ENCODE data around the gene GDPD1.
A peak's percentile ranks its signal among the peaks of the same experiment; 100 is the strongest.
"Not testable (repeated sequence)": the region's sequence is repeated elsewhere in the genome, so short reads cannot be mapped to it uniquely, and the experiment has no call there.

Gene GDPD1

DNA sequence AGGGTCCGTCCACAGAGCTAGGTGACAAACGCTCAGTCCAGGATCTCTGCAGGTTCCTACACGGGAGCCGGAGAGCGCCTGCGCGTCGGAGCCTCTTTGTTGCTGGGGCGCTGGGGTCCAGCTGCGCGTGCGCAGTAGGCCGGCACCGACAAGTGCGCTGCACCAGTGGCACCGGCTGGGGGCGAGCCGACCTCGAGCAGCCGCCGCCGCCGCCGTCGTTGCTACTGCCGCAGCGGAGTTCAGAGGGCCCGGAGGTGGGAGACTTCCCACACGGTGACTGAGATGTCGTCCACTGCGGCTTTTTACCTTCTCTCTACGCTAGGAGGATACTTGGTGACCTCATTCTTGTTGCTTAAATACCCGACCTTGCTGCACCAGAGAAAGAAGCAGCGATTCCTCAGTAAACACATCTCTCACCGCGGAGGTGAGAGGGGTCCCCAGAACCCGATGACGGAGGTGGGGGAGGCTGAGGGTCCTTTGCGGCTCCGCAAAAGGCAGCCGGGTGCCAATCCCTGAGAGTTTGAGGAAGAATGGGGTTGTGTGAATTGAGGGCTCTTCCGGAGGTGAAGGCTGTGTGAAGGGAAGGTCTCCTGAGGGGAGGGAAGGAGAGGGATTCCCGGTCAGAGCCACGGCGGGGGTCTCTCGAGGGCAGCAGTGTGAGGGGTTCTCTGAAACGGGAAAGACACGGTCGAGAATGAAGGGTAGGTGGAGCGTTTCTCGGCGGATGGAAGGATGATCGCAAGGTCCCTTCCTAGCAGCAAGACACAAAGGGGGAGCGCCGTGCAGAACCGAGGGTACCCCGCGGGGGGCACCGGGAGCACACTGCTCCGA lies at the start of gene GDPD1:
Gene GDPD1 (plus strand): TSS at position 184 of the 831 bp plus-strand sequence. CDS start 99 bp downstream, at position 283.
- peak; percentile 91 for DNase-seq

DNA sequence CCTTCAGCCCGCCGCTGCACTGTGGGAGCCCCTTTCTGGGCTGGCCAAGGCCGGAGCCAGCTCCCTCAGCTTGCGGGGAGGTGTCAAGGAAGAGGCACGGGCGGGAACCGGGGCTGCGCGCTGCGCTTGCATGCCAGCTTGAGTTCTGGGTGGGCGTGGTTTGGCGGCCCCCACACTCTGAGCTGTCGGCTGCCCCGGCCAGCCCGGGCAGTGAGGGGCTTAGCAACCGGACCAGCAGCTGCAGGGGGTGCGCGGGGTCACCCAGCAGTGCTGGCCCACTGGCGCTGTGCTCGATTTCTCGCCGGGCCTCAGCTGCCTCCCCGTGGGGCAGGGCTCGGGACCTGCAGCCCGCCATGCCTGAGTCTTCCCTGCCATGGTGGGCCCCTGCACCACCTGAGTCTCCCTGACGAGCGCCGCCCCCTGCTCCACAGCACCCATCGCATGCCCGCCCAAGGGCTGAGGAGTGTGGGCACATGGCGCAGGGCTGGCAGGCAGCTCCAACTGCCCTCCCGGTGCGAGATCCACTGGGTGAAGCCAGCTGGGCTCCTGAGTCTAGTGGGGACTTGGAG lies 47.8 kb upstream of the GDPD1 start:
- no peak for DNase-seq

DNA sequence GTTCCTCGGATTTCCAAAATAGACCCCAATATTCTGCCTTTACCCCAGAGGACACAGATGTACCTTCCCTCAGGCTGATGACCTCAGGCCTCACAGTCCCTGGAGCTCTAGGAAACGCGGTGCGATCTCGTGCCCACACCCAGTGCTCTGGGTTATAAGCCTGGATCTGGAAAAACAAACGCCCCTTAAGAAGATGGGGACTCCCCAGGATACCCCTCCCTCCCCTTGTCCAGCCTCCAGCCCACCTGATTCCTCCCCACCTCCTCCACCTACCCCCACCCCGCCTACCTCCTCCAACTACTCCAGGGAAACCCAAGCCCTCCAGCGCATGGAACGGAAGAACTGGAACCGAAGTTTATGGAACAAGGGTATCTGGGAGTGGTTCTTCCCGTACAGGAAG lies 45.6 kb upstream of the GDPD1 start:
- no peak for DNase-seq

DNA sequence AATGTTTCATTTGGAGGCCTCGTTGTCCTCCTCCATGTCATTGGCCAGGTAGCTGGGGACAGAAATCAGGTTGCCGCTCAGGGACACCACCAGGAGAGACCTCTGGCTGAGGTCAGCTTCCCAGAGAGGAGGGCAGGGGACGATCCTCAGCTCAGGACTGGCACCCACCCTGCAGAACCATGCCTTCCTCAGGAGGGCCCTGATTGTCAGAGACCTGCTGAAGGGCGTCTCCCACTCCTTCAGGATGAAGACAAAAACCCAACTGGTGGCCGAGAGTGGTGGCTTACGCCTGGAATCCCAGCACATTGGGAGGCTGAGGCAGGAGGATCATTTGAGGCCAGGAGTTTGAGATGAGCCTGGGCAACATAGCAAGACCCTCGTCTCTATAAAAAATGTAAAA lies 45.2 kb upstream of the GDPD1 start:
- no peak for DNase-seq

DNA sequence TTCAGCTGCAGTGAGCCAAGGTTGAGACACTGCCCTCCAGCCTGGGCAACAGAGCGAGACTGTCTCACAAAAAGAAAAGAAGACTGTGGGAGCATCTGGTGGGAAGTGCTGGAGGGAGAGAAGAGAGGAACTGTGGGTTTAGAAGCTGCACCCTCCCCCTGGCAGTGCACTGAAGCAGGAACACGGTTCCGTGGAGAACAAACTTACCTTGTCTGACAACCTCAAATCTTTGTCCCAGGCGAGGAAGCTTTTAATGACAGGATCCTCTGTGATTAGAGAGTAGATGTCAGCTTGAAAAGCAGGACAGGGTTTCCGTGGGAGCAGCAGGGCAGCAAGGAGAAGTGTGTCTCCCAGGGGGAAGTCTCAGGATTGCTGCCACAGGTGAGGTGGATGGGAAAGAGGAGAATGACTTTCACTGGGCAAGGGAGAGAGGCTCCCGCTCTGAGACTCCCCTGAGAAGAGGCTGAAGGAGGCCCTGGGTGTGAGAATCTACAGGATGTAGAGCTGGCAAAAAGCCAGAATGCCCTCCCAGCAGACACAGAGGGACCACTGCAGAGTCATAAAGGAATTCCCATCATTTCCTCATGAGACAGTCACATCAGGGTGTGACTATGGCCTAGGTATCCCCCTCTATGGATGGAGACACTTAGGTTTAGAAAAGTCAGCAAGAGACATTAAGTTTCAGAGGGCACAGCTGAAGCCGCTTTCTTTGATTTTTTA lies 41.9 kb upstream of the GDPD1 start:
- no peak for DNase-seq

DNA sequence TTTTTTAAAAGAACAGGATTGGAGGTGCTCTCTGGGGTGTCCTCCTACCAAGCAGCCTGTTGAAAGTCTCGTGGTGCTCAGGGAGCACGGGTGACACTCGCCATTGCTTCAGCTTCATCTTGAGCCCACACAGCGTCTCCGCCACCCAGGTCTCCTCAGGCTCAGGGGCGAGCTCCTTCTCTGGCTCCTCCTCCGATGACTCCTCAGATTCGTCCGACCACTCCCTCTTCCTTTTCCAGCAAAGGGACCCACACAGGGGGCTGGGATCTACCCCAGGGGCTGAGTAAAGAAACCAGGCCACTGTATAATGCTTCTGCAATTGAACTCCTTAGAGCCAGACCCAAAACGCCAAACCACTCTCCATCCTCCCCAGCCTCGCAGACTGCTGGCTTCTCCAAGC lies 40.7 kb upstream of the GDPD1 start:
- not testable (repeated sequence) for DNase-seq

DNA sequence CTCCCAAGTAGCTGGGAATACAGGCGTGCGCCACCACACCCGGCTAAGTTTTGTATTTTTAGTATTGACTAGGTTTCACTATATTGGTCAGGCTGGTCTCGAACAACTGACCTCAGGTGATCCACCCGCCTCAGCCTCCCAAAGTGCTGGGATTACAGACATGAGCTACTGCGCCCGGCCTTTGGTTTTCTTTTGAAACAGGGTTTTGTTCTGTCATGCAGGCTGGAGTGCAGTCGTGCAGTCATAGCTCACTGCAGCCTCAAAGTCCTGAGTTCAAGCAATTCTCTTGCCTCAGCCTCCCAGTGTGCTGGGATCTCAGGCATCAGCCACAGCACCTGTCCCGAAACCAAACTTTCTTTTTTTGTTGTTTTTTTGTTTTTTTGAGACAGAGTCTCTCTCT lies 39.7 kb upstream of the GDPD1 start:
- DNase-seq: no peak

DNA sequence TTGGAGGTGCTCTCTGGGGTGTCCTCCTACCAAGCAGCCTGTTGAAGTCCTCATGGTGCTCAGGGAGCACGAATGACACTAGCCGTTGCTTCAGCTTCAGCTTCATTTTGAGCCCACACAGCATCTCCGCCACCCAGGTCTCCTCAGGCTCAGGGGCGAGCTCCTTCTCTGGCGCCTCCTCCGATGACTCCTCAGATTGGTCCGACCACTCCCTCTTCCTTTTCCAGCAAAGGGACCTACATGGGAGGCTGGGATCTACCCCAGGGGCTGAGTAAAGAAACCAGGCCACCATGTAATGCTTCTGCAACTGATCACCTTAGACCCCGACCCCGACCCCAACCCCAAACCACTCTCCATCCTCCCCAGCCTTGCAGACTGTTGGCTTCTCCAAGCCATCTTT lies 38.8 kb upstream of the GDPD1 start:
- no peak for DNase-seq

DNA sequence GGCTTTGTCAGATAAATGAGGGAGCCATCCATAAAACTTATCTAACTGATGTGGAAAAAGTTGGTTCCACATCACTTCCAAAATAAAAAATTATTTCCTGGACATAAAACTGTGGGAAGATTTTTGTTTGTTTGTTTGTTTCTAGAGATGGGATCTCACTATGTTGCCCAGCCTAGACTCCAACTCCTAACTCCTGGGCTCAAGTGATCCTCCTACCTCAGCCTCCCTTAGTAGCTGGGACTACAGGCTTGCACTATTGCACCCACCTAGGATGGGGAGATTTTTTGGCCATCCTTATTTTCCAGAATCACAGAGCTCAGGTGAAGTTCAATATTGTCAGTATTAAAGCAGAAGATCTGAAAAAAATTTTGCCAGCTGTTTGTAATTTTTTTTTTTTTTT lies 34.3 kb upstream of the GDPD1 start:
- no peak for DNase-seq

DNA sequence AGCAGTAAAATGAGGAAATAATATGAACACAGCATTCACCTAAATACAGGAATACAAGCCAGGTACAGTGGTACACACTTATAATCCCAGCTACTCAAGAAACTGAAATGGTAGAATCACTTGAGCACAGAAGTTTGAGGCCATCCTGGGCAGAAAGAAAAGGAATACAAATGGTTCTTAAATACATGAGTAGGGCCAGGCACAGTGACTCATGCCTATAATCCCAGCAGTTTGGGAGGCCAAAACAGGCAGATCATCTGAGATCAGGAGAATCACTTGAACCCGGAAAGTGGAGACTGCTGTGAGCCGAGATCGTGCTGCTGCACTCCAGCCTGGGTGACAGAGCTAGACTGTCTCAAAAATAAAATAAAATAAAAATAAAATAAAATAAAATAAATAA lies 33.5 kb upstream of the GDPD1 start:
- DNase-seq: no peak

DNA sequence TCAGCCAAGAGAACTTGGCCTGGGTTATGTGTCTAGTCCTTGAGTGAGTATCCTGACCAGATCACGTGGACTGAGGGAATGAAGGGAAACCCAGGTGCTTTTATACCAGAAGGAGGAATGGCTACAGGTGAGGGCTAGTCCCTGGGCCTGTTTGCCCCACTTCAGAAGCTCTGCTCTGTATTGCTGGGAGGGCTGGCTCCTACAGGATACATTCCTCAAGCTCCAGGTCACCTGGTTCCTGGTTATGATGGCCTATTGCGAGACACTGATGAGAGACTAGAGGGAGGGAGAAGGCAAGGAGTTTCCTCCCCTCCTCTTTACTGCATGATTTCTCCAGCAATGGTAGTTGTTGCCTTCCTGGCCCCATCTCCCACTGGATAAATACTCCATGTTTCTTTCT lies 29.5 kb upstream of the GDPD1 start:
- no peak for DNase-seq

DNA sequence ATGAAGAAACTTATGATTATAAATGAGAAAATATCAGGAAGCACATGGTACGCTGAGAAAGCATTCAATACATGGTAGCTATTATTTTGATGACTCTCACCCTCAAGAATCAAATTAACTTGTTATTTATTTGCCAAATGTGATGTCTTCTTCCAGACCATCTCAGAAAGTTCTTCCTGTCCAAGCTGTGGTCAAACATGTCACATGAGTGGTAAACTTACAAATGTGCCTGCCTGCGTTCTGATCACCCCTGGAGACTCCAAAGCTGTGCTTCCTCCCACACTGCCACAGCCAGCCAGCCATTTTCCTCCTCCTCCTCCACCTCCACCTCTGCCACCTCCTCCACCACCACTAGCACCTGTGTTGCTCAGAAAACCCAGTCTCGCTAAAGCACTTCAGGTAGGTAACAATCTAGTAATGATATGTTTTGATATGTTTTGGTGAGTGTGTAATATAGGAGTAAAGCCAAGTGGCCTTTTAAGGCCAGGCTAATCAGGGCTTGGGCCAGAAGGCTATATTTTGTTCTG lies 26.9 kb upstream of the GDPD1 start:
- DNase-seq: no peak

DNA sequence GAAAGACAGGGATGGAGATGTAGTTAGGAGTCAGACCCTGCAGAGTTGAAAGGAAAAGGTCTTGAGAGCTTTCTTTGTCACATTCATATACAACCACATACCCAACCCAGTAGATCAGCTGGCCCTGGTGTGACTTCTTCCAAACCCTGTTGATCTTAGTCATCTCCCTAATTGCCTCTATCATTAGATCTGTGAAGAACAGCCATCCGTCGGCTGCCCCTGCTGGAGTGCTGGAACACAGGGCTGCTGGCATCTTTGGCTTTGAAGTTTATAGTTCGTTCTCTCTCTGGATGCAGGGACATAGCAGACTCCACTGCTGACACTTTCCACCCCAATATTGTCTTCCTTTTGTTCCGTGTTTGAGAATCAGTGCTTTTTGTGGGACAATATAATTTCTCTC lies 20.9 kb upstream of the GDPD1 start:
- no peak for DNase-seq

DNA sequence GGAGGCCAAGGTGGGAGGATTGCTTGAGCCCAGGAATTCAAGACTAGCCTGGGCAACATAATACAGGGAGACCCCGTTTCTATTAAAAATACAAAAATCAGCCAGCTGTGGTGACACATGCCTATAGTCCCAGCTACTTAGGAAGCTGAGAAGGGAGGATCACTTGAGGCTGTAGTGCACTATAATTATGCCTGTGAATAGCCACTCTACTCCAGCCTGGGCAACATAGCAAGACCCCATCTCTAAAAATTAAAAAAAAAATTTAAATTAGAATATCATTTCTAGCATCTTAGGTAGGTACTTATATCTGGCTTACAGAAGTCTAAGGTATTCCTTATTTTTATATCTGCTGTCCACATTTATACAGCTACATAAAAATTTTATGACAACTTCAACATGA lies 18.0 kb upstream of the GDPD1 start:
- DNase-seq: no peak

DNA sequence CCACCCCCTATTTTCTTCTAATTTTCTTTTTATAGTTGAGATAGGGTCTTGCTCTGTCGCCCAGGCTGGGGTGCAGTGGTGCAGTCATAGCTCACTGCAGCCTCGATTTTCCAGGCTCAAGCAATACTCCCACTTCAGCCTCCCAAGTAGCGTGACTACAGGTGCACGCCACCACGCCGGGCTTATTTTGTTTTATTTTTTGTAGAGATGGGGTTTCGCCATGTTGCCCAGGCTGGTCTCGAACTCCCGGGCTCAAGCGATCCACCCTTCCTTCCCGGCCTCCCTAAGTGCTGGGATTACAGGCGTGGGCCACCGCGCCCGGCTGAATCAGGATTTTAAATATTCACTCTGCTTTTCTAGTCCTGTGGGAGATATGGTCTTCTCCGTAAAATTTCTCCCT lies 941 bp upstream of the GDPD1 start:
- DNase-seq: no peak

DNA sequence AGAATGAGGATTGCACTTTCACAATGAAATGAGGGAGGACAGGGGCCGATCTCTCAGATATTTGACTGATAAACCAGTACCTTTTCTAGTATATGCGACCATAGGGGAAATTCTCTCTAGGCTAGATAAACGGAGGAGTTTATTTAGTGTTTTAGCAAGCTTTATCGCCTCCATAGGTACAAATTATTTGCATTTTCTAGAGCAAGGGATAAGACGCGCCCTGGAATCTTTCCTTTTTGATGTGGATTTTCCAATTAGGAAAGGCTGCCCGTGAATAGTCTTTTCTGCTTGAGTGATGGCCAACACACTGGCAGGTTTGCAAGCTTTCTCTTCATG lies 351 bp upstream of the GDPD1 start:
- DNase-seq: no peak

DNA sequence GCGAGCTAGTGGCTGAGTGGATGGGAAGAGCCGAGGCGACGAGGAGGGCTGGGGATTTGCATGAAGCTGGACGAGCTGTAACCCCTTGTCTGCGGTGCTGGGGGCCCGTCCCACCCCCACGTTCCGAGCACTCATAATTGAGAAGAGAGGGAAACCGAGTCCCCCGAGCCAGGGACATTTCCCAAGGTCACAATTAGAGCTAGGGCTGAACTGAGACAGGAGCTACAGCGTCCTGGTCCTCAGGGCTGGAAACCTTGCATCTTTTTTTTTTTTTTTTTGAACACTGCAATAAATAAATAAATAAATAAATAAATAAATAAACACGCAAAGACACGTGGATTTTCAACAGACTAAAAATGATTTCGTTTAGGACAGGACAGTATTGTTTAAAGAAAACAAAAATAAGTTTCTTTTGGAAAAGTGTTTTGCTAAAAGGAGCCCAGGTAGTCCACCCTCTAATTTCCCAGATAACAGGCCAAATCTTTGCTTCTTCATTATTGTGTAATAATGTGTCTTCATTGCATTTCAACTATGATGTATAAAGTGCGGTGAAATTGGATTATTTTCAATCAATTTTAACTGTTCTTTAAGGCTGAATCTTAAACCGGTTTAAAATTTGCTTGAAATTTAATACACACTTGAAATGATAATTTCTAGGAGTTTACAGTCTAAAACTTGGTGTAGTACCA lies 992 bp downstream of the GDPD1 start:
- DNase-seq: no peak

DNA sequence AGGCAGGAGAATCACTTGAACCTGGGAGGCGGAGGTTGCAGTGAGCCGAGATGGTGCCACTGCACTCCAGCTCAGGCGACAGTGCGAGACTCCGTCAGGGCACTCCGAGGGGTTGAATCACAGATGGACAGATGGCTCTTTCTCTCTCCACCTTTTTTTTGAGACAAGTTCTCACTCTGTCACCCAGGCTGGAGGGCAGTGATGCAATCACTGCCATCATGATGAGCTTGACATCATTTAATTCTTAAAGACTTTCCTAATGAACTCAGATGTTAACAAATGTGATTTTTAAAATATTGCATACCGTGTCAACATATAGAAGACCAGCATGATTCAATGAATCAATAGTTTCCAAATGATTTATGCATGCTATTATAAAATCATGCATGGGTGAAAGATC lies 3.5 kb downstream of the GDPD1 start:
- DNase-seq: no peak

DNA sequence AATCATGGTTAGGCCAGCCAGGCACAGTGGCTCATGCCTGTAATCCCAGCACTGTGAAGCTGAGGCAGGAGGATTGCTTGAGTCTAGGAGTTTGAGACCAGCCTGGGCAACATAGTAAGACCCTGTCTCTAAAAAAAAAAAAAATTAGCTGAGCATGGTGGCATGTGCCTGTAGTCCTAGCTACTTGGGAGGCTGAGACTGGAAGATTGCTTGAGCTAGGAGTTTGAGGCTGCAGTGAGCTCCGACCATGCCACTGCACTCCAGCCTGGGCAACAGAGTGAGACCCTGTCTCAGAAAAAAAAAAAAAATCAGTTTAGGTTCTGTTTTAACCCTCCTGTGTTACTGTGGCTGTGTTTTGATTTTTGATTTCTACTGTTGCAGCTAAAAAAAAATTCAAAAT lies 8.3 kb downstream of the GDPD1 start:
- not testable (repeated sequence) for DNase-seq

DNA sequence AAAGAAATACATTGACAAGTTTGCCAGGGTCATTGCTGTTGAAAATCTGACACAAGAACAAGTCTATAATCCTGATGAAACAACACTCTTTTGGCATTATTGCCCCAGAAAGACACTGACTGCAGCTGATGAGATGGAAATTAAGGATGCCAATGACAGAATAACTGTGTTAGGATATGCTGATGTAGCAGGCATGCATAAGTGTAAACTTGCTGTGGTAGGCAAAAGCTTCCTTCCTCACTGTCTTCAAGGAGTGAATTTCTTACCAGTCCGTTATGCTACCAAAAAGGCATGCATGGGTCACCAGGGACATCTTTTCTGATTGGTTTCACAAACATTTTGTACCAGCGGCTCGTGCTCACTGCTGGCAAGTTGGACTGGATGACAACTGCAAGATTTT lies 10.5 kb downstream of the GDPD1 start:
- no peak for DNase-seq

DNA sequence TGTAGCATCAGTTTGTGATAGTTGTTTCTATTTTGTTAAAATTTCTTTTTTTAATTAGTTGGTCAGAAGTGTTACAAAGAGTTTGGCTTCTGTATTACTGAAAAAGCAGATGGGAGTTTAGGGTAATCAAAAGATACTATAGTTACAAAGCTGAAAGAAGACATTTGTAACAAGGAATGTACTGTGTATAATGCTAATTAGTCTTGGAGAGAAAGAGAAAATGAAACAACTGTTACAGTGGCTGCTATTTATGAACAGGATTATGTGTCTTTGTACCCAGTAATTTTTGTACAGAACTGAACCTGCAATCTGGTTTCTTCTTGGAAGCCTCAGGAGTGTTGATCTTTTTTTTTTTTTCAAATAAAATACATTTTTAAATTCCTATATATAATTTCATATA lies 14.3 kb downstream of the GDPD1 start:
- no peak for DNase-seq

DNA sequence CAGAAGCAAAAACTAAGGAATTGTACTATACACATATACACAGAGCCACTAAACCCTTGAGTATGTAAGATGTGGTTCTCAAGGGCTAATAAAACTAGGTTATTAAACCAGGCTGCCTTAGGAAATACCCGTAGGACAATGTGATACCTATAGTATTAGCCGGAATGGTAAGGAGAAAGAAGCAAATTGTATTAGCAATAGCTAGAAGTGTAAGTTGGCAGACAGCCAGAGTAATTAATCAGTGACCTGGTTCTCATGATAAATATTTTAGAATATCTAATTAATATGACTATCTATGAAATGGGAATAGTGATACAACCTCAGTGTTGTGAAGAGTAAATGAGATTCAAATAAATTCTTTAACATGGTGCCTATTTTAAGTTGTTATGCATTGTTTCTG lies 18.6 kb downstream of the GDPD1 start:
- no peak for DNase-seq

DNA sequence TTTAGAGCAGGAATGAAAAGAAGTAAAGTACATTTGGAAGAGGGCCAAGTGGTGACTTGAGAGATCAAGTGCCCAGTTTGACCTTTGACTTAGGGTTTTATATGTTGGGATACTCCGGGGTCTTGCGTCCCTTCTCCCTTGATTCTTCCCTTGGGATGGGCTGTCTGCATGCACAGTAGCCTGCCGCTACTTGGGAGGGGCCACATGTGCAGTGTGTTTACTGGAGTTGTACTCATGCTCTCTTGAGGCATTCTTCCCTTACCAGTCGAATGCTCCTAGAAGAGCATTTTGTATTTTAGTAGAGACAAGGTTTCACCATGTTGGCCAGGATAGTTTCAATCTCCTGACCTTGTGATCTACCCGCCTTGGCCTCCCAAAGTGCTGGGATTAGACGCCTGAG lies 23.8 kb downstream of the GDPD1 start:
- DNase-seq: no peak

DNA sequence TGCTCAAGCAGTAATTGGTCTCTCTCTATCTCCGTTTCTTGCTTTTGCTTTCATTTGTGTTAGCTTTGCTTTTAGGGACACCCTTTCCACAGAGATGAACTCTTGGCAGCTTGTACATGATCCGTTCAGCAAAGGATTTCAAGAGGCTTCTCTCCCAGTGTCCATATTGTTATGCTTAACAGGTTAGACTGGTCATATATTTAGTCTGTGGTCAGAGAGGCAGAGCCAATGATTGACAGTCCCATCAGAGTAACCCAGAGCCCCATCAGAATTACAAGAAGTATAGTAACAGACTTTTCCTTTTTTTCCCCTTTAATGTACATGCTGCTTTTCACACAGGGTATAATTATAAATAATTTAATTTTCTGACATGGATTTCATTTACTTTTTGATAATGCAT lies 34.4 kb downstream of the GDPD1 start:
- DNase-seq: no peak

Data from activated T-cell treated with anti-CD3 and anti-CD28 coated beads for 4 hours (primary cell).